Caco-2 (cell line): ENCODE data around the gene ALK. TPM values are rescaled to one million over a fixed set of nuclear protein-coding genes. Genes with fewer than 3 reads are reported as not detected.

Experiments used
- BruUV-seq: library from RNA; stranded (reverse); fragments of 400-500 nt; replicated peaks from 2 replicates; lab custom pipeline; 2021; lab: Mats Ljungman, UMichigan
- CTCF ChIA-PET: fragments of 300-600 bp; sonication (Branson Sonifier 250); formaldehyde crosslinking; loops from one replicate; lab custom pipeline; 2022; ENCODE audit warnings: antibody characterized with exemption; lab: Charles Lee
- POLR2A ChIA-PET: fragments of 300-600 bp; sonication (Branson Sonifier 250); formaldehyde crosslinking; loops from one replicate; lab custom pipeline; 2022; ENCODE audit warnings: antibody characterized with exemption; lab: Charles Lee
- DNase-seq, 2 experiments: peaks; one replicate each; pipeline versions ENCODE4 v3.0.0 to v3.0.0-alpha.2; 2020 to 2022
- H3K27me3 ChIP-seq: replicated peaks from 2 replicates; pipeline ENCODE4 v1.6.0; 2011; ENCODE audit warnings: low read length; ENCODE audit not compliant: control insufficient read depth, insufficient read depth
- H3K36me3 ChIP-seq: 2 replicates; pipeline ENCODE4 v1.5.1; 2011; ENCODE audit warnings: low read length; ENCODE audit not compliant: control insufficient read depth, insufficient read depth
- H3K4me1 ChIP-seq: fragments of 250-450 bp; sonication (Bioruptor Pico); 2 replicates; pipeline ENCODE4 v1.5.1; 2020; ENCODE audit warnings: mild to moderate bottlenecking
- H3K4me3 ChIP-seq: 2 replicates; pipeline ENCODE4 v1.5.1; 2011; ENCODE audit warnings: low read depth, mild to moderate bottlenecking, control low read depth, low read length
- H3K9me3 ChIP-seq: fragments of 250-450 bp; sonication (Bioruptor Pico); 2 replicates; pipeline ENCODE4 v1.5.1; 2020; ENCODE audit warnings: mild to moderate bottlenecking, moderate library complexity
- H3K27ac Mint-ChIP-seq: one replicate; pipeline ENCODE4 v1.8.0; 2022; ENCODE audit warnings: mixed read lengths; ENCODE audit not compliant: unreplicated experiment
- H3K27me3 Mint-ChIP-seq: one replicate; pipeline ENCODE4 v1.8.0; 2022; ENCODE audit warnings: mixed read lengths; ENCODE audit not compliant: insufficient read depth, unreplicated experiment
- H3K36me3 Mint-ChIP-seq: one replicate; pipeline ENCODE4 v1.8.0; 2022; ENCODE audit warnings: mild to moderate bottlenecking, mixed read lengths; ENCODE audit not compliant: insufficient read depth, unreplicated experiment
- H3K4me1 Mint-ChIP-seq: one replicate; pipeline ENCODE4 v1.8.0; 2022; ENCODE audit warnings: low read depth, mixed read lengths; ENCODE audit not compliant: unreplicated experiment
- H3K4me3 Mint-ChIP-seq: one replicate; pipeline ENCODE4 v1.8.0; 2022; ENCODE audit warnings: mild to moderate bottlenecking, moderate library complexity, mixed read lengths; ENCODE audit not compliant: unreplicated experiment
- H3K9me3 Mint-ChIP-seq: one replicate; pipeline ENCODE4 v1.8.0; 2022; ENCODE audit warnings: mixed read lengths; ENCODE audit not compliant: unreplicated experiment
- CTCF ChIP-seq, 2 experiments: fragments of 200-600 bp in 1 of 2; IDR thresholded peaks; 1 replicate in 1 of 2; 2 replicates in 1 of 2; pipeline versions ENCODE4 v1.5.1 to v1.8.0; 2011 to 2022; ENCODE audit warnings: antibody characterized with exemption in 1 of 2, control low read depth in 1 of 2, inconsistent platforms in 1 of 2, low read depth in 1 of 2, low read length in 1 of 2, mild to moderate bottlenecking in 1 of 2, moderate library complexity in 1 of 2; ENCODE audit not compliant: insufficient read depth in 1 of 2, severe bottlenecking in 1 of 2, unreplicated experiment in 1 of 2
- intact Hi-C: fragments of 100-400 bp; cut with micrococcal nuclease; formaldehyde crosslinking; loops from one replicate; pipeline ENCODE4 v1.10.0; 2022; ENCODE audit not compliant: unreplicated experiment
- total RNA-seq: library from RNA; stranded (reverse); gene quantifications from 2 replicates; pipeline ENCODE4 v1.2.3, GENCODE V29; 2022

Gene ALK
- total RNA-seq, 1 experiment from 2014 or later, result 0.11 TPM

DNA sequence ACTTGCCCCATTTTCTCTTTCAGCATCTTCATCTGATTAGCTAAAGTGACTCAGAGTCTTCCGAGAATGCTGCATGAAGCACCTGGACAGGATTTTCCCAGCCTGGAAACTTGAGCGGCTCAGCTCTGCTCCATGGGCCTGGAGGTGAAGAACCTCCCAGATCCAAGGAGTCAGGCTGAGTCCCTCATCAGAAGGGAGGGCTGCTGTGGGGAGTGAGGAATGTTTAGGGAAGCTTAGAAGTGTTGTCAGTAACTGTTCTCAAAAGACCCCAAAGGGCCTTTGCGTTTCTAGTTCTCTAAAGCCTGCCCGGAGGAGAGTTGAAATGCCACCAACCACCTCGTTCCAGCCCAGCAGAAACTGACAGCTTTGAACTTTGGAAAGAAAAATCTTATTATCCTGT lies 649.1 kb downstream of the ALK start:
- H3K9me3 ChIP-seq, result no peaks in the 10 kb centered on the region
- ChIA-PET CTCF (interaction anchor here (0.5 kb wide), 1 partner anchor 168 kb away, joined by 3 read pairs; no protein-coding TSS in a partner anchor), POLR2A (no interaction called here)
- H3K4me1 Mint-ChIP-seq, result no peaks in the 10 kb centered on the region
- DNase-seq, result no peak
- intact Hi-C loops, result no loop called here
- H3K4me1 ChIP-seq, result no peaks in the 10 kb centered on the region
- peaks cover 14% of the 10 kb centered on the region for H3K27me3 Mint-ChIP-seq
- no peak for TF ChIP-seq CTCF (IDR thresholded peaks at IDR 0.05; ENCODE audit: insufficient read depth in 1 of 2, low read depth in 1 of 2, low read length in 1 of 2, severe bottlenecking in 1 of 2, unreplicated experiment in 1 of 2)
- H3K36me3 Mint-ChIP-seq, result no peaks in the 10 kb centered on the region
- no peak overlapping the region for H3K4me3 ChIP-seq
- H3K27ac Mint-ChIP-seq, result no peak overlapping the region
- BruUV-seq, result no TSS peak
- H3K9me3 Mint-ChIP-seq, result no peaks in the 10 kb centered on the region
- no peaks in the 10 kb centered on the region for H3K36me3 ChIP-seq
- peaks cover 2% of the 10 kb centered on the region; the same call in 1 of the 2 replicates for H3K27me3 ChIP-seq
- H3K4me3 Mint-ChIP-seq, result no peak overlapping the region

DNA sequence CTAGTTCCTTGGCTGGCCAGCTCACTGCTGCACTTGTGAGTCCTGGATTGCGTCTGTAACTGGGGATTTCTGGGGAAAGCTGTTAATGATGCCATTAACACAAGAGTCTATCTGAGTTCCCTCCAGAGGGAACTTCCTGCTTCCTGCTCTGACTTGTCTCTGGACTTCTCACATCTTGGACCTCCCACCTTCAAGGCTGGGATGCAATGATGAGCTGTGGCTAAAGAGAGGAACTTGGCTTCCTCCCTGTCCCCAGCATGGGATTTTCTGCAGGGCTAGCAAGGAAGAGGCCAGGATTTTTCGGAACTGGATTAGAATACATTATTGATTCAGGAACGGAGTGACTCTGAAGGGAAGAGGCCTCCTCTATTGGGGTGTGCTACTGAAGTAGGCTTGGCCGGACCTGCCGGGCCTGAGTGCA lies 650.7 kb downstream of the ALK start:
- H3K9me3 ChIP-seq, result no peaks in the 10 kb centered on the region
- intact Hi-C loops, result no loop called here
- H3K36me3 Mint-ChIP-seq, result no peaks in the 10 kb centered on the region
- TF ChIP-seq CTCF (IDR thresholded peaks at IDR 0.05; ENCODE audit: insufficient read depth in 1 of 2, low read depth in 1 of 2, low read length in 1 of 2, severe bottlenecking in 1 of 2, unreplicated experiment in 1 of 2), result no peak
- no TSS peak for BruUV-seq
- no peaks in the 10 kb centered on the region for H3K36me3 ChIP-seq
- no peak for DNase-seq
- no peak overlapping the region for H3K27ac Mint-ChIP-seq
- CTCF ChIA-PET, result no interaction called here
- H3K4me1 Mint-ChIP-seq, result no peaks in the 10 kb centered on the region
- H3K9me3 Mint-ChIP-seq, result no peaks in the 10 kb centered on the region
- no peak overlapping the region for H3K4me3 ChIP-seq
- no peak overlapping the region for H3K4me3 Mint-ChIP-seq
- POLR2A ChIA-PET, result no interaction called here
- H3K27me3 ChIP-seq, result peaks cover 2% of the 10 kb centered on the region; the same call in 1 of the 2 replicates
- no peaks in the 10 kb centered on the region for H3K4me1 ChIP-seq
- H3K27me3 Mint-ChIP-seq, result peaks cover 12% of the 10 kb centered on the region

- TF ChIP-seq CTCF (IDR thresholded peaks at IDR 0.05; ENCODE audit: insufficient read depth in 1 of 2, low read depth in 1 of 2, low read length in 1 of 2, severe bottlenecking in 1 of 2, unreplicated experiment in 1 of 2), result no peak
- POLR2A ChIA-PET, result no interaction called here
- no peaks in the 10 kb centered on the region for H3K4me1 ChIP-seq
- Mint-ChIP-seq H3K36me3 (no peaks in the 10 kb centered on the region), H3K4me1 (no peaks in the 10 kb centered on the region), H3K27ac (no peak overlapping the region), H3K9me3 (no peaks in the 10 kb centered on the region), H3K4me3 (no peak overlapping the region), H3K27me3 (peaks cover 12% of the 10 kb centered on the region)
- H3K27me3 ChIP-seq, result peaks cover 1% of the 10 kb centered on the region; the same call in 1 of the 2 replicates
- no TSS peak for BruUV-seq
- intact Hi-C loops, result no loop called here
- no peaks in the 10 kb centered on the region for H3K9me3 ChIP-seq
- no peaks in the 10 kb centered on the region for H3K36me3 ChIP-seq
- no peak overlapping the region for H3K4me3 ChIP-seq
- CTCF ChIA-PET, result no interaction called here
- DNase-seq, result no peak
These were observed 651.6 kb downstream of the ALK start for GRCh38 chr2:29269765-29270109.
